G401.6 (cell line): ENCODE measurements around the gene FGFRL1.

ENCODE experiments used
- FAIRE-seq: peaks from 2 replicates; lab custom pipeline; 2012; peaks lifted over from hg19 to GRCh38; lab: Jason Lieb, UNC

Gene FGFRL1

GRCh38 chr4:1011022-1011665 lies at the start of gene FGFRL1:
TSS of gene FGFRL1 (plus strand) at chr4:1011626. CDS start at chr4:1012486, 860 bp downstream.
- no peak for FAIRE-seq

DNA sequence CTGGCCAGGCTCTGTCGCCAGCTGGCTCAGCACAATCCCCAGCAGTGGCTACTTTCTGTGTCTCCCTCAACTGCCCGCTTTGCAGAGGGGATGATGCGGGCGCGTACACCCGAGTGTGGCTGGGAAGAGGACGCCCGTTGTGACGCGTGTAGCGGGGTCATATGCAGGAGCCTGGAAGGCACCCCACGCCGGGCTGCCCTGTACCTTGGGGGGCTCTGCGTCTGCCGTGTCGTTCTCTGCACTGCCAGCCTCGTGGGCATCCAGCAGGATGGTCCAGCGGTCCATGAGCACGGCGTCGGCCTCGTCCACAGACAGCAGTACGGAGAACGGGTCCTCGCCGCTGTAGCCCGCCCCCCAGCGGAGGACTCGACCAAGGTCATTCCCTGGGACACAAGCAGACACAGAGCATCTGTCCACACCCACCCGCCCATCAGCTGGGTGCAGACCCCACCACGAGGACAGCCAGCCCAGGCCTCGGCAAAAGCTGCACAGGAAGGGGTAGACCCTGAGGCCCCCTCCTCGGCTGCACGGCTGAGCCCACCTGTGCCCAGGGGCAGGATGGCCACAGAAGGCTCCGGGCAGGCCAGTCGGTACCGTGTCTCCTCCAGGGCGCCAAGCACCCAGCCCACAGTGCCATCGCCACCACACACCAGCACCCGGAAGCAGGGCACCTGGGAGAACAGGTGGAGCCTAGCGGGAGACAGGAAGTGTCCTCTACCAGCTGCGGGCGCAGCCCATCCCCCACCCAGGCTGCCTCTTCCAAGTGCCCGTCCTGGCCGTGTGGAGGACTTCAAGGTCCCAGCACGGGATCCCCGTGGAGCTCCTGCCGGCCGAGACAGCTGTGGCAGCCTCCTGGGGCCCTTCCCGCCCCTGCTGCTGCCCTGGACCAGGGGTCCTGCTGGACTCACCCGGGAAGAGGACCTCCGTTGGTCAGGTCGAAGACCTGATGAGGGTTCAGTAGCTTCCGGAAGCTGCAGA lies 48.9 kb upstream of the FGFRL1 start:
- no peak for FAIRE-seq

DNA sequence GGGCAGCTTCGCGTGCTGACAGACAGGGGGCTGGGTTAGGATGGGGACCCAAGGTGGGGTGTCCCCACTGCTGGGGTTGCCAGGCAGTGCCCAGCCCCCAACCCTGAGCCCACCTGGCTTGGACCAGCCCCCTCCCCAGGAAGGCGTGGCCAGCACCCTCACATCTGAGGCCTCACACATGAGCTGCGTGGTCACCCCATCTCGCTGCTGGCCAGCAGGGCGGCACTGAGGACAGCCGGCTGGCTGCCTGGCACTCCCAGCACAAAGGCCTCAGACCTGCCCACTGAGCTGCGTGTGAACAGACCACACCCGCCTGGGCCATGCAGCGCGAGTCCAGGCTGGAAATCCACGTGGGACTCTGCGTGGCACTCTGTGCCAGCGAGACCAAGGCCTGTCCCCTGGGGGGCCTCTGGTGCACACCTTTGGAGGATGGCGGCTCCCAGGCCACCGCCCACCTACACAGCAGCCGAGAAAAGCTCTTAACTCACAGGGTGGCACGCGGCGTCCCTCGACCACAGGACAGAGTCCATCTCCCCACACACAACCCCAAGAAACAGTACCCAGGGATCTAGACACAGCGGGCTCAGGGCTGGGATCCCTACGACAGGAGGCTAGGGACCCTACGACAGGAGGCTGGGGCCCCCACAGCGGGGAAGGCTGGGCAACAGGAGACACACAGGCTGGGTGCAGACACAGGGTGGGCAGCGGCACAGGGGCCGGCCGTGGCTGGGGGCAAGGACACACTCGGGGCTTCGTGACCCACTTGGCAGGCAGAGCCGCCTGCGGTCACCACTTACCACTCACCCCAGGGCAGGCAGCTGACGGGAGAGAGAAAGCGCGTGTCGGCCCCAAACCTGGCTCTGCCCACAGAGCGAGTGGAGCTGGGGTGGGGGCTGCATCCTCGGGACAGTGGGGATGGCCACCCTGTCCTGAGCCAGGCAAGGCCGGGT lies 47.9 kb upstream of the FGFRL1 start:
- FAIRE-seq: no peak

GRCh38 chr4:964346-965025 lies 46.9 kb upstream of the FGFRL1 start:
- FAIRE-seq: no peak

DNA sequence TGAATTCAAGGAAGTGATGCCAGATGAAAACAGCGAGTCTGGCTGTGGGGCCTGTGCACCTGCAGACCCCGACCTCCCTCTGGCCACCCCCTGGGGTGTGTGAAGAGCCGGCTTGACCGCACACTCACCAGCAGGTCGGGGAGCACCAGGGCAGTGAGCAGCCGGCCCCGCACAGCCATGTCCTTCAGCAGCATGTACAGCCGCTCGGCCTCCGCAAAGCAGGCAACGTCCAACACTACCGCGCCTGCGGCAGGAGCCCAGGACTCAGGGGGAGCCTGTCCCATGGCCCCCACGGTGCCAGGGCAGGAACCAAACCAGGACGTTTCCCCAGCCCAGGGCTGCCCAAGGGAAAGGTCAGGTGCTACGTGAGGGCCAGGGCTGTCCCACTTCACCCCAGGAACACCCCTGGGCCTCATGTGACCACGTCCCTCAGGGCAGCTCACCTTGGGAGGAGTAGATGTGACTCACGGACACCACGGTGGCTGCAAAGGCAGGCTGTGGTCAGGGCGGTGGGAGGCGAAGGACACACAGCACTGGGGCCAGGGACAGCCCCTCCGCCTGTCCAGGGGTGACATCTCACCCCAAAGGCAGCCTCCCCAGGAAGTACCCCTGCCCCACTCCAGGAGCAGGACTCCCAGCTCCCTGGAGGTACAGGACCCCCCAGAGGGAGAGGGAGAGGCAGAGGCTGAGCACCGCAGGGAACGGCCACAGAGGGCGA lies 46.2 kb upstream of the FGFRL1 start:
- no peak for FAIRE-seq

- FAIRE-seq: no peak
Observed at GRCh38 chr4:965766-966134, 45.7 kb upstream of the FGFRL1 start.

DNA sequence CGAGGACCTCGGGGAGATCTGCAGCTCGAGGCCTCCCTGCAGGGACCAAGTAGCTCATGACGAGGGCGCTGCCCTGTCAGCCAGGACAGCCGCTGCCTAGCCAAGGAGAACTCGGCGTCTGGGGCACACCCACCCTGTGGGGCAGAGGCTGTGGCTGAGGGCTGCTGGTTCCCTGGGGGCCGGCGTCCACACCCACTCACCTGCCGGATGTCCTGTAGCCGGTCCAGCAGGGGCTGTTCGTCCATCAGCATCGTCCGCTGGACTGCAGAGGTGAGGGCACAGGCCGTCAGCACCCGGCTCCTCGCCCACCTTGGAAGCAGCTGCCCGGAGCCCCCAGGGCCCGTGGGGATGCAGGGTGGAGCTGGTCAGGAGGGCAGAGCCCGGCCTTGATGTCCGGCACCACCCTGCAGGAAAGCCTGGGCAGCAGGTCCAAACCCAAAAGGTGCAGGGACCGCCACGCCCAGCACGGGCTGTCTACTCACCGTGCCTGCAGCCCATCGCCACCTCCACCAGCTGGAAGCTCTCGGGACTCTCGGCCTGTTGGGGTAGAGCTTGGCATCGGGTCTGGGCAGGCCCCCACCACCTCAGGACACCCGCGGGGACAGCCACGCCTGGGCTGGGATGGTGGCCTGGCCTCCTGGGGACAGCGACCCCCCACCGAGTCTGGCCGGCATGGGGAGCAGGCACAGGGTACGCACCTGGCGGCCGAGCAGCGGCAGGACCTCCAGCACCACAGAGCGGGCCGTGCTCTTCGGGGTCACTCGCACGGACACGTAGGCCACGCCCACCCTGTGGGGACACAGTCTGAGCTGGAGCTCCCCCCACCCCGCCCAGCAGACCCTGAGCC lies 44.9 kb upstream of the FGFRL1 start:
- no peak for FAIRE-seq

DNA sequence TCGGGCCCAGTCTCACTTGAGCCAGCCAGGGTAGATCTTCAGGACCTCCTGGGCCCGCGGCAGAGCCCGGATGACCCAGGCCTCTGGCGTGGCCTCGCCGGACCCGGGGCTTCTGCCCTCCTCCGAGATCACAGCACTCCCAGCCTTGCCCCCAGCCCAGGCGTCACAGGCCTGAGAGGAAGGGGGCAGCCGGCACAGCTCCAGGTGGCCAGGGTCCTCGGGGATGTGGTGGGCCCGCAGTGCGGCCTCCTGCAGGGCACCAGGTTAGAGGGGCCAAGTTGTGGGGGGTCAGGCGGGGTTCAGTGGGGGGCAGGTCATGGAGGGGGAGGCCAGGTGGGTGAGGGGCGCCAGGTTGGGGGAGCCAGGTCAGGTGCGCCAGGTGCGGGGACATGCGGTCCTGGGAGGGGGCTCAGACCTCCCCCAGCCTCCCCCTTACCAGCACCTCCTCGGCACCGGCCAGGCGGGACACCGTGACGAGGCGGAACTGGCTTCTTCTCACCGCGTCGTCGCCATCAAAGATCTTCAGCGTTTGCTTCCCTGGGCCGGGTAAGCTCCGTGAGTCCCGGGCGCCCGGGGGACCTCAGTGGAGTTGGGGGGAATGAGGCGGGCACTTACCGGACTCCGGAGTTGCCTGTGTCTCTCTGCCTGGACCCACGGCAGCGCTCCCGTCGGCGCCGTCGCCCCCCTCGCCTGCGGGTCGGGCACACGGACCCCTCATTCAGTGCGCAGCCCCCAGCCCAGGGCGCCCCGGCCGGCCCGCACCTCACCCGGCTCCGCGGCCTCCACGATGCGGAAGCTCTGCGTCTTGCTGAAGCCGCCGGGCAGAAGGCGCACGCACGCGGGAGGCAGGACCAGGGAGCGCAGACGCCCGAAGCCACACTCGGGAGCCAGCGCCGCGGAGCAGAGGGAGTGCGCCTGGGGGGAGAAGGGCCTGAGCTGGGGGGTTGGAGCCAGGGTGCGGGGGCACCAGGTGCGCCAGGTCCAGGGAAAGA lies 44.0 kb upstream of the FGFRL1 start:
- no peak for FAIRE-seq

DNA sequence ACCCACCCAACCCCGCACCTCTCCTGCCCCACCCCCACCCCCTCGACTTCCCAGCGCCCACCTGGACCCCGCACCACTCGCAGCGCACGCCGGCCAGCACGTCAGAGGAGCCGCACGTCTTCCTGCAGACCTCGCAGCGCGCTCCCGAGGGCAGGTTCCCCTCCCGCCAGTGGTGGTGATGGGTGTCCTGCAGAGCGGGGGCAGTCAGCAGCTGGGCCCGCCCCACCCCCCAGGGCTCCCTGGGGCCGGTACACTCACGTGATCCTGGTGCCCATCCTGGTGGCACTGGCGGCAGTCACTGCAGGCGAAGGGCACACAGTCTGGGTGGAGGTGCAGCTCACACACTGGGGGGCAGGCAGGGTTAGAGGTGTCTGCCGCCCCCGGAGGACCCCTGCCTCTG lies 43.2 kb upstream of the FGFRL1 start:
- FAIRE-seq: no peak

- FAIRE-seq: no peak
Observed at GRCh38 chr4:968621-969394, 42.6 kb upstream of the FGFRL1 start.

GRCh38 chr4:970046-970745 lies 41.2 kb upstream of the FGFRL1 start:
- no peak for FAIRE-seq

- FAIRE-seq: no peak
Observed at GRCh38 chr4:970854-971520, 40.4 kb upstream of the FGFRL1 start.

DNA sequence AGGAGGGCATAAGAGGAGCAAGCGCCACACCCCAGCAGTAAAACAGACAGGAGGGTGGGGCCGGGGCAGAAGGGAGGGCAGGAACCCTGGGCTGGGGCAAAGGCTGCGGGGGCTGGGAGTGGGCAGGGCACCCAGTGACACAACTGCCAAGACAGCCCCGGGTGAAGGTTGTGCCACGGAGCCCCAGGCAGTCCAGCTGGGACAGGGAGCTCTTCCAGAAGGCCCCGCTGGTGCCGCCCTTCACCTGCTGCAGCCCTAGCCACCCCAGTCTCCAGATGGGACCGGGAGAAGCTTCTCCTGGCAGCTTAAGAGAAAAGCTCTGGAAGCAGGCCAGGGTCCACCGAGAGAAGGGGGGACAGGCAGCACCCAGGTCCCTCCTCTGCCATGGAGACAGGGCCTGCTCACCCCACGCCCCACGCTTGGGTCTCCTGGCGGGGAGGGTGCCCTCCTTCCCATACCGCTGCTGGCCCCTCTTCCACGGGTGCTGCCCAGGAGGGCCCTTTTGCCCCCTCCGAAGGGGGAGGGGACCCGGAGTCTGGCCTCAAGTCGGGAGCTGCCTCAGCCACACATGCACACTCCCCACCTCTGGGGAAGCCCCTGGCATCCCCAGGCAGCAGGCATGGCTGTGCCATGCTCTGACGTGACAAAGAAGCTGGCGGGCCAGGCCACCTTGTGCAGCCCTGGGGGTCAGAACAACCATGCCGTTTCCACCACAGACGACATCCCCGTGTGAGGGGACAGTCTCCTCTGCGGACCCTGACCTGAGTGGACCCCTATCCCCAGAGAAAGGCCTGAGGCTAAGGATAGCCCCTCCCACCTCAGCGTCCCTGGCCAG lies 39.5 kb upstream of the FGFRL1 start:
- FAIRE-seq: no peak

- FAIRE-seq: no peak
Observed at GRCh38 chr4:972651-973424, 38.6 kb upstream of the FGFRL1 start.
